Measurements from ENCODE around the gene LAMA2.

Gene LAMA2

DNA sequence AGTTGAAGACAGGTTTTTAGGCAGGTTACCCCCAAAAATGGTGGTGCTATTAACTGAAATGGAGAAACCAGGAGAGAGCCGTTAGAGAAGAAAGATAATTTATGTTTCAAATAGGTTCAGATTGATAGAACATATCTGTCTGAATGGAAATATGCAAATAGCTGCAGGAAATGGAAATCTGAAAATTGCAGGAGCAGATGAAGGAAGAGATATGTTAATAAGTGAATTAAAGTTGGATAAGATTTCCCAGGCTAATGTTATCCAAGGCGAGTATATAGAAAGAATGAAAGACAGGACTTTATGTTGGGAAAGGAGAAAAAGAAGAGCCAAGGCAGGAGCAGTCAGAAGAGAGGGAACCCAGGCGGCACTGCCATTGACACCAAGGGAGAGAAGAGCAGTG lies 461.4 kb downstream of the LAMA2 start:
- TF ChIP-seq NFIC (IDR thresholded peaks at IDR 0.05) (no peak), CREB1 (IDR thresholded peaks at IDR 0.05; ENCODE audit: low read depth) (no peak), USF1 (IDR thresholded peaks at IDR 0.05) (no peak), YY1 (IDR thresholded peaks at IDR 0.05; ENCODE audit: low read depth) (no peak), CEBPB (IDR thresholded peaks at IDR 0.05) (no peak), ZBTB7A (IDR thresholded peaks at IDR 0.05; ENCODE audit: low read depth) (no peak), RAD21 (IDR thresholded peaks at IDR 0.05; ENCODE audit: low read depth) (no peak)

GRCh38 chr6:129345890-129346289 lies 463.0 kb downstream of the LAMA2 start:
- TF ChIP-seq REST (IDR thresholded peaks at IDR 0.05; ENCODE audit: low read depth) (no peak), EGR1 (IDR thresholded peaks at IDR 0.05) (no peak), USF1 (IDR thresholded peaks at IDR 0.05) (no peak), TEAD4 (IDR thresholded peaks at IDR 0.05) (no peak), CEBPB (IDR thresholded peaks at IDR 0.05) (no peak), CREB1 (IDR thresholded peaks at IDR 0.05; ENCODE audit: low read depth) (no peak), YY1 (IDR thresholded peaks at IDR 0.05; ENCODE audit: low read depth) (no peak), EP300 (IDR thresholded peaks at IDR 0.05; ENCODE audit: borderline replicate concordance) (no peak), RAD21 (IDR thresholded peaks at IDR 0.05; ENCODE audit: low read depth) (no peak), FOXM1 (IDR thresholded peaks at IDR 0.05; ENCODE audit: borderline replicate concordance, low read depth) (no peak), TAF1 (IDR thresholded peaks at IDR 0.05; ENCODE audit: low read depth) (no peak), TCF12 (IDR thresholded peaks at IDR 0.05; ENCODE audit: low read depth) (no peak), NFIC (IDR thresholded peaks at IDR 0.05) (no peak), ZBTB7A (IDR thresholded peaks at IDR 0.05; ENCODE audit: low read depth) (no peak)
- TF ChIP-seq, protein P1, sequence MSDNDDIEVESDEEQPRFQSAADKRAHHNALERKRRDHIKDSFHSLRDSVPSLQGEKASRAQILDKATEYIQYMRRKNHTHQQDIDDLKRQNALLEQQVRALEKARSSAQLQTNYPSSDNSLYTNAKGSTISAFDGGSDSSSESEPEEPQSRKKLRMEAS (IDR thresholded peaks at IDR 0.05) = no peak

GRCh38 chr6:129346964-129347363 lies 464.0 kb downstream of the LAMA2 start:
- TF ChIP-seq EGR1 (IDR thresholded peaks at IDR 0.05) = no peak
- TF ChIP-seq CEBPB (IDR thresholded peaks at IDR 0.05) = no peak
- no peak for TF ChIP-seq TAF1 (IDR thresholded peaks at IDR 0.05; ENCODE audit: low read depth)
- TF ChIP-seq EP300 (IDR thresholded peaks at IDR 0.05; ENCODE audit: borderline replicate concordance) = no peak
- TF ChIP-seq USF1 (IDR thresholded peaks at IDR 0.05) = no peak
- TF ChIP-seq, protein P1 (IDR thresholded peaks at IDR 0.05) = no peak
- no peak for TF ChIP-seq CREB1 (IDR thresholded peaks at IDR 0.05; ENCODE audit: low read depth)
- TF ChIP-seq NFIC (IDR thresholded peaks at IDR 0.05) = no peak
- TF ChIP-seq REST (IDR thresholded peaks at IDR 0.05; ENCODE audit: low read depth) = no peak
- TF ChIP-seq FOXM1 (IDR thresholded peaks at IDR 0.05; ENCODE audit: borderline replicate concordance, low read depth) = no peak
- TF ChIP-seq ZBTB7A (IDR thresholded peaks at IDR 0.05; ENCODE audit: low read depth) = no peak

DNA sequence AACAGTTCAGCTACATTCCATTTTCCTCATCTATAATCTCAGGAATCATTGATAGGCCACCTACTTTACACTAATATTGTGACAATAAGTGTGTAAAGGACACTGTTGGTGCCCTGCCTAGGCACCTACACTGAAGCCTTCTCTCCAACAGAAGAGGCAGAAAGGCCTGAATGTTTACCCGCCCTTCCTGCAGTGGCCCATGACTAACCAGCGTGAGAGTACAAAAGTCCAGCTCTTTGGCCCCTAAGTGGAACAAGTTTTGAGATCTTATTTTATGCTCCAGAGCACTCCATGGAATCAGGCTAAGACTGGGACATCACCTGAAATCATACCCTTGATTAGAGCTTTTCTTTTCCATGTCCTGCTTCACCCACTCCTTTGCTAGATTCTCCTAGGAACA lies 467.3 kb downstream of the LAMA2 start:
- TF ChIP-seq RAD21 (IDR thresholded peaks at IDR 0.05; ENCODE audit: low read depth) = no peak
- TF ChIP-seq EGR1 (IDR thresholded peaks at IDR 0.05) = no peak
- TF ChIP-seq EP300 (IDR thresholded peaks at IDR 0.05; ENCODE audit: borderline replicate concordance) = no peak
- TF ChIP-seq NFIC (IDR thresholded peaks at IDR 0.05) = no peak
- TF ChIP-seq CREB1 (IDR thresholded peaks at IDR 0.05; ENCODE audit: low read depth) = no peak
- no peak for TF ChIP-seq CEBPB (IDR thresholded peaks at IDR 0.05)
- no peak for TF ChIP-seq USF1 (IDR thresholded peaks at IDR 0.05)
- no peak for TF ChIP-seq FOXM1 (IDR thresholded peaks at IDR 0.05; ENCODE audit: borderline replicate concordance, low read depth)
- TF ChIP-seq REST (IDR thresholded peaks at IDR 0.05; ENCODE audit: low read depth) = no peak
- TF ChIP-seq TEAD4 (IDR thresholded peaks at IDR 0.05) = no peak
- TF ChIP-seq YY1 (IDR thresholded peaks at IDR 0.05; ENCODE audit: low read depth) = no peak
- no peak for TF ChIP-seq TAF1 (IDR thresholded peaks at IDR 0.05; ENCODE audit: low read depth)
- no peak for TF ChIP-seq TCF12 (IDR thresholded peaks at IDR 0.05; ENCODE audit: low read depth)
- TF ChIP-seq ZBTB7A (IDR thresholded peaks at IDR 0.05; ENCODE audit: low read depth) = no peak
- TF ChIP-seq, protein P1 (IDR thresholded peaks at IDR 0.05) = no peak
